GM18520 (cell line): ENCODE data around the gene KCNT2.

ENCODE experiments used
- ATAC-seq: cut with Tn5 transposase; IDR thresholded peaks from one replicate; pipeline ENCODE4 v1.9.1; 2021; ENCODE audit not compliant: unreplicated experiment

KCNT2 gene

DNA sequence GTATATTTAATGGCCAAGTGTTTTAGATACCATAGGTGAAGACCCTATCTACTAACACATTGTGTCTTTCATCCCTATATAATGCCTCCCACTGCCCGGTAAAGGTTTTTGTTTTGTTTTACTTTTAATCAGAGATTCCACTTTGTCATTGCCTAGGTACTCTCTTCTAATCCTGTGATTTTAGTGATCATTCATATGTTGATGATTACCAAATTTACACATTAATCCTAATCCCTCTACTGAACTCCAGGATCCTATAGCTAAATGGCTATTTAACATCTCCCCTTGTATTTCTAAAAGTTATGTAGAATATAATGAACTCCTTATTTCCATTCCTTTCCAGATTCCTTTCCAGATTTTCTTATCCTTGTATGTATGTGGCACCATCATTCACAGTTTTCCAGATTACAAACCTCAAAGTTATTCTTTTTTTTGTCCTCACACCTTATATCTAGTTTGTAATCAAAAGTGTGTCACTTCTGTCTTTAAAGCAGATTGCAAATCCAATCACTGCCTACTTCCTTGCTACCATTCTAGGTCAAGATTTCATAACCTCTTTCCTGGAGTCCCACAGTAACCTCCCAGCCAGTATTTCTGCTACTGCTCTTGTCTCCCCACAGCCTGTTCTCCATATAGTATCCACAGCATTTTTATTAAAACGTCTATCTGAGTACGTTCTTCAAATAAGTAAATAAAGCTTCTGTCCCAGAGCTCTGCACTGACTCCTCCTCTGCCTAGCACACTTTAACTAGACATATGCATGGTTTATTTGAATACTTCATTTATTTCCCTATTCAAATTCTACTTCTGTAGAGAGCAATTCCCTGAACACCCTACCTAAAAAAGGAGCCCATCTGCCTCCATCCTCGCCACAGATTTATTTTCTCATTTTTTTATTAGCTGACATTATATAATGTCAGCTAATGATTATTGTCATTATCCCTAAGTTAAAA lies 157.8 kb downstream of the KCNT2 start:
- no peak for ATAC-seq

DNA sequence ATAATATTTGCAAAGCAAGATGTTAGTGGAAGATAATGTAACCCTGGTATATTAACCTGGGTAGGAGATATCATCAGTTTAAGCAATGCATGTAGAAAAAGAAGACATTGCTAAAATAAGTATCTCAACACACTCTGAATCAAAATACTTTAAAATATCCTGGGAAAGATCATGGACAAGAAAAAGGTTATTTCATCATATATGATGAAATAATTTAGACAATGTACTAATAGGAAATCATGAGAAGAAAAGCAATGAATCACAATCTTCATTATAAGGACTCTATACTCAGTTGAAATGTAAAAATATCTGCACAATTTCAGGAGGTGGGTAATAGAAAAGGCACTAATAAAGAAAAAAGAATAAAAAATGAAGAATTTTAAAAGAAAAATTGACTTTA lies 158.8 kb downstream of the KCNT2 start:
- no peak for ATAC-seq

DNA sequence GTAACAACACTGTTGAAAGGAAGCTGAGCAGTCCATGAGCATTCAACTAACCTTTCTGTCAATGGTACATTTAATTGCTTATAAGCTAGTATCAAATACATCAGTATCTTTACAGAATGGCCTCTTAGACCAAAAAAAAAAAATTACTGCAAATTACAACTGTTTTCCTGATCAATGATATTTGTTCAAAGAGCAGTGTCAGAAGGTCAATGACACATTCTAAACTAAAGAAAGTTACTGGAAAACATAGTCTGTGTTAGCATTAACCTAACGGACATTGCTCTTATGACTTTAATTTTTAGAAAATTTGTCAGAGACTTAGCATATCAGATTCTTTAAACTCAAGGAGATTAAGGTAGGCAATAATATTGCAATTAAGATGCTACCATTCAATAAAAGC lies 162.5 kb downstream of the KCNT2 start:
- ATAC-seq: no peak

DNA sequence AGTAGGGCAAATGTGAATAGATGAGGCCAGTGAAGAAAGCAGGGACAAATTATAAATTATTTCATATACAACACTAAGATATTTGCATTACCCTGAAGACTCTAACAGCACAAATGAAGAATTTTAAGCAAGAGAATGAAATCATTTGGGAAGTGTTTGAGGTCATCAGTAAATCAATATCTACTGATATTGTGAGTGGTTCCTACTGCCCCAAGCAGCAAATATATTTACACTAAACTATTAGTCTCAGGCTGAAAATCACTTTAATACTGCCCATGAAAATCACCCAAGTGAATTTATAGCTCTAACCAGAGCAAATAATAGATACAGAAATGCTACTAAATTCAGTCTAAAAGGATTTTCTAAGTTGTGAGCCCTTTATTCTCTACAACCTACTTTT lies 163.6 kb downstream of the KCNT2 start:
- no peak for ATAC-seq

GRCh38 chr1:196442366-196442765 lies 165.9 kb downstream of the KCNT2 start:
- ATAC-seq: no peak

- ATAC-seq: no peak
Measured at GRCh38 chr1:196440711-196441110, 167.5 kb downstream of the KCNT2 start.

DNA sequence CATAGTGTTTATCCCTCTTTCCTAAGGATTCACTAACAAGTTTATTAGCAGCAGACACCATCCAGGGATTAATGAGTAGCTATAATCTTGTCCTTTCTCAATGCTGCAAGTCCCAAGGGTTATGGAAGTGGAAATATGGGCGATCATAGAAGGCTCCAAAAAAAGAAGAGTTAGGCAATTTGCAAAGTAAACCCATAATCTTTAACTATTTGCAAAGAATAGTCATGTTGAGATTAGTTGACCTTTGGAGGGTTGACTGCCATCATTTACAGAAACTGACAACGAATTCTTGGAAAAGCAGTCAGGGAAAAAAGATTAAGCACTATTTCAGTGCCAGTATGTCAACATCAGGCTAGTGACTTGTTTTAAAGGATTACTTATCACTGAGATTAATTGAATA lies 169.9 kb downstream of the KCNT2 start:
- ATAC-seq: no peak

GRCh38 chr1:196437671-196438070 lies 170.6 kb downstream of the KCNT2 start:
- ATAC-seq: no peak

GRCh38 chr1:196433000-196433399 lies 175.2 kb downstream of the KCNT2 start:
- ATAC-seq: no peak

- no peak for ATAC-seq
Measured at GRCh38 chr1:196427976-196428734, 180.1 kb downstream of the KCNT2 start.

GRCh38 chr1:196425513-196425912 lies 182.7 kb downstream of the KCNT2 start:
- ATAC-seq: no peak

GRCh38 chr1:196423612-196424011 lies 184.6 kb downstream of the KCNT2 start:
- ATAC-seq: no peak

DNA sequence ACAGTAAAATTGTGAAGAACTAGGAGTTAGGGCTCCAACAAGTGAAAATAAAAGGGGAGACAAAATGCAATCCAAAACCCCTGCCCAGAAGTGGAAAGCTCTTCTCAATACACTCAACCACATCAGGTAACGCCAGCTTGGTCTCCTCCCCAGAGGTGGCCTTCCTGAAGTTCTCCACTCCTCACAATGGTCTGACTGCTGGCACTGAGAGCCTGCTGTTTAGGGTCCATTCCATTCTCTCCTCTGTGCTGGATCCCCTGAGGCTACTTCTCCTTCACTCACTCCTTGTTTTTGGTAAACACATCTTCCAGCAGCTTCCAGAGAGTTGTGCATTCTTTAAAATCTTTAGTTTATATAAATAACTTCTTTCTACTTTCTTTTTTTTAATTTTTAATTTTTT lies 189.5 kb downstream of the KCNT2 start:
- ATAC-seq: no peak

- ATAC-seq: no peak
Measured at GRCh38 chr1:196415978-196416377, 192.3 kb downstream of the KCNT2 start.

- ATAC-seq: no peak
Measured at GRCh38 chr1:196412326-196412725, 195.9 kb downstream of the KCNT2 start.

DNA sequence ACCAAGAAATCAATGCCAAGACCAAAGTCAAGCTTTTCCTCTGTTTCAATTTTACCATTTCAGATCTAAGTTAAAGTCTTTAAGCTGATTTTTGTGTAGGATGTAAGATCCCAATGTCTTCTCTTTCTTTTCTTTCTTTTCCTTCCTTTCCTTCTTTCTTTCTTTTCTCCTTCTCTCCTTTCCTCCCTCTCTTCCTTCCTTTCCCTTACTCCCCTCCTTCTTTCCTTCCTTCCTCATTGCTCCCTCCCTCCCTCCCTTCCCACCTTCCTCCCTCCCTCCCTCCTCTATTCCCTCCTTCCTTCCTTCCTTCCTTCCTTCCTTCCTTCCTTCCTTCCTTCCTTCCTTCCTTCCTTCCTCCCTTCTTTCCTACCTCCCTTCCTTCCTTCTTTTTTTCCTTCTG lies 197.5 kb downstream of the KCNT2 start:
- ATAC-seq: no peak

DNA sequence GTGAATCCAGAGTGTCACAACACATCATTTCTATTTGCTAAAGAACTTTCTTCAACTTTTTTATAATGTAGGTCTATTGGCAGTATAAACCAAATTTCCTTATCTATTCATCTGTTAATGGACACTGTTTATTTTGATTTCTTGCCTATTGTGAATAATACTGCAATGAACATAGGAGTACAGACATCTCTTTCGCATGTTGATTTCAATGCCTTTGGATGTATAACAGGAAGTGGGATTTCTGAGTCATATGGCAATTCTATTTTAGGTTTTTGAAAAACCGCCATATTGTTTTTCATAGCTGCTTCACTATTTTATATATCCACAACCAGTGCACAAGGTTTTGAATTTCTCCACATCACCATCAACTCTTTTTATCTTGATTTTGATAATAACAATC lies 198.7 kb downstream of the KCNT2 start:
- ATAC-seq: no peak

- no peak for ATAC-seq
Measured at GRCh38 chr1:196407358-196408051, 200.7 kb downstream of the KCNT2 start.

DNA sequence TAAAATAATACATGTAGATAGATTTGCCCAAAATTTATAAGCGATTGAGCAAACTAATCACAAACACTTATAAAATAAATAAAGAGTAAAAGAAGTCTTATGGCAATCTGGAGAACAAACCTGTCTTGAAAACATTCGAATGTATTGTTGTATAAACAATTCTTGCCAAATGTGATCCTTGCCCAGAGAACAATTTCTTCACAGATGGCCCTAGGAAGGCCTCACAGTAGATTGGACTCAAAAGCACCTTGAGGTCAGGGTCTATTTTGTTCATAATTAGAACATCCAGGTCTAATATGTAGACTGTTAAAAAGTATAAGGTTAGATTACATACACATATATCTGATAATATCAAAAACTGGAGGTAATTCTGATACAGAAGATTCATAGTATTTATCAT lies 202.4 kb downstream of the KCNT2 start:
- no peak for ATAC-seq

GRCh38 chr1:196403803-196404690 lies 204.2 kb downstream of the KCNT2 start:
- ATAC-seq: no peak

DNA sequence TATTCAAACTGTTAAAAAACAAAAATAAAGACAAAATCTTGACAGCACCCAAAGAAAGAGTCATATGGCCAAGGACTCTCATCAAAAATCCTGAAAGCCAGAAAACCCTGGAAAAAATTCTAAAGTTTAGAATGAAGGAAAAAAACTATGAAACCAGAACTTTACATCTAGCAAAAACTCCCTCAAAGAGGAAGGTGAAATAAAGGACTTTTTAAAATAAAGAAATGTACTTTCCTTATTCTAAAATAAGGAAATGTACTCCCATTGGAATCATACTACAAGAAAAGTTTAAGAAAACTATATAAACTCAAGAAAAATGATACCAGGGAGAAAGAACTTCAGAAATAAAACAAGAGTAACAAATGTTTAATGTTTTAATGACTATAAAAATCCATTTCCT lies 206.3 kb downstream of the KCNT2 start:
- ATAC-seq: no peak
